ENCODE measurements around the gene SPSB3.

DNA sequence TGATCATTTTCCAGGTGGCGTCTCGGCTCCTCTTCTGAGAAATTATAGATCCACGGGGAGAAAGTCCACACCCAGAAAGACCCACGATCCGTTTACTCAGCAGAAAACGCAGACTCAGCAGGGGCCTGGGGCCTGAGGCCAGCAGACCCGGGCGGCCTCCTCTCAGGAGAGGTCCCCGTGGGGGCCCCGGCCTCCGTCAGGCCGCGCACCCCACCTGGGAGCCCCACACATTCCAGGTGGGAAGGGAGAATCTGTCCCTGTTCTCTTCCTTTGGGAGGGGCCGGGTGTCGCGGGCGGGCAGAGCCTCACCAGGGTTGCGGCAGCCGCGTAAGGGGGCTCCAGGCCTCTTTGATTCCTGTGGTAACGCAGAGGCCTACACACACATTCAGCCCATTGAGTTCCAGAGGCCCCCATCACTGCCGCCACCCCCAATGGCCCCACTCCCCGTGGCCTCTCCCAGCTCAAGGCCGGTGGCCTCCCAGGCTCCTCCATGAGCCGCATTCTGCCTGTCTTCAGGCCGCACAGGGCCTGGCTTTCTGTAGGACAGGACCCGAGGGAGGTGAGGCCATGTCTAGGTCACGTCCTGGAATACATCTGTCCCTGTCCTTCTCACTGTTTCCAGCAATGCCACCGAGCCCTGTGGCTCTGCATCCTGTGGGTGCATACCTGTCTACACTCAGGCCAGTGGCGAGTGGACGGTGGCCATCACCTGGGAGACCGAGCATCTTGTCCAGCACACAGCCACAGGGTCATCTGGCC, 12.7 kb upstream of the SPSB3 start:
- TF ChIP-seq, protein P1, sequence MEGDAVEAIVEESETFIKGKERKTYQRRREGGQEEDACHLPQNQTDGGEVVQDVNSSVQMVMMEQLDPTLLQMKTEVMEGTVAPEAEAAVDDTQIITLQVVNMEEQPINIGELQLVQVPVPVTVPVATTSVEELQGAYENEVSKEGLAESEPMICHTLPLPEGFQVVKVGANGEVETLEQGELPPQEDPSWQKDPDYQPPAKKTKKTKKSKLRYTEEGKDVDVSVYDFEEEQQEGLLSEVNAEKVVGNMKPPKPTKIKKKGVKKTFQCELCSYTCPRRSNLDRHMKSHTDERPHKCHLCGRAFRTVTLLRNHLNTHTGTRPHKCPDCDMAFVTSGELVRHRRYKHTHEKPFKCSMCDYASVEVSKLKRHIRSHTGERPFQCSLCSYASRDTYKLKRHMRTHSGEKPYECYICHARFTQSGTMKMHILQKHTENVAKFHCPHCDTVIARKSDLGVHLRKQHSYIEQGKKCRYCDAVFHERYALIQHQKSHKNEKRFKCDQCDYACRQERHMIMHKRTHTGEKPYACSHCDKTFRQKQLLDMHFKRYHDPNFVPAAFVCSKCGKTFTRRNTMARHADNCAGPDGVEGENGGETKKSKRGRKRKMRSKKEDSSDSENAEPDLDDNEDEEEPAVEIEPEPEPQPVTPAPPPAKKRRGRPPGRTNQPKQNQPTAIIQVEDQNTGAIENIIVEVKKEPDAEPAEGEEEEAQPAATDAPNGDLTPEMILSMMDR (conservative IDR thresholded peaks at IDR 0.05; ENCODE audit: low read depth, low read length), result no peak
- TF ChIP-seq, protein P2, sequence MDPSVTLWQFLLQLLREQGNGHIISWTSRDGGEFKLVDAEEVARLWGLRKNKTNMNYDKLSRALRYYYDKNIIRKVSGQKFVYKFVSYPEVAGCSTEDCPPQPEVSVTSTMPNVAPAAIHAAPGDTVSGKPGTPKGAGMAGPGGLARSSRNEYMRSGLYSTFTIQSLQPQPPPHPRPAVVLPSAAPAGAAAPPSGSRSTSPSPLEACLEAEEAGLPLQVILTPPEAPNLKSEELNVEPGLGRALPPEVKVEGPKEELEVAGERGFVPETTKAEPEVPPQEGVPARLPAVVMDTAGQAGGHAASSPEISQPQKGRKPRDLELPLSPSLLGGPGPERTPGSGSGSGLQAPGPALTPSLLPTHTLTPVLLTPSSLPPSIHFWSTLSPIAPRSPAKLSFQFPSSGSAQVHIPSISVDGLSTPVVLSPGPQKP (IDR thresholded peaks at IDR 0.05; ENCODE audit: borderline replicate concordance, low read depth, low read length), result no peak
- TF ChIP-seq RAD21 (IDR thresholded peaks at IDR 0.05; ENCODE audit: low read length) (no peak), MAZ (IDR thresholded peaks at IDR 0.05; ENCODE audit: borderline replicate concordance, low read depth, low read length) (no peak), FOS (IDR thresholded peaks at IDR 0.05; ENCODE audit: low read depth, low read length) (no peak), MXI1 (IDR thresholded peaks at IDR 0.05; ENCODE audit: borderline replicate concordance, low read depth, low read length) (no peak), POLR2A (IDR thresholded peaks at IDR 0.05; ENCODE audit: low read depth, low read length) (no peak), SMC3 (IDR thresholded peaks at IDR 0.05; ENCODE audit: low read depth, low read length) (no peak), BHLHE40 (IDR thresholded peaks at IDR 0.05; ENCODE audit: low read depth, low read length) (no peak), RFX5 (IDR thresholded peaks at IDR 0.05; ENCODE audit: low read depth, low read length) (no peak), NFE2L2 (IDR thresholded peaks at IDR 0.05; ENCODE audit: low read depth, low read length) (no peak), RCOR1 (IDR thresholded peaks at IDR 0.05; ENCODE audit: insufficient replicate concordance, low read length) (no peak)
- TF ChIP-seq, protein P3, sequence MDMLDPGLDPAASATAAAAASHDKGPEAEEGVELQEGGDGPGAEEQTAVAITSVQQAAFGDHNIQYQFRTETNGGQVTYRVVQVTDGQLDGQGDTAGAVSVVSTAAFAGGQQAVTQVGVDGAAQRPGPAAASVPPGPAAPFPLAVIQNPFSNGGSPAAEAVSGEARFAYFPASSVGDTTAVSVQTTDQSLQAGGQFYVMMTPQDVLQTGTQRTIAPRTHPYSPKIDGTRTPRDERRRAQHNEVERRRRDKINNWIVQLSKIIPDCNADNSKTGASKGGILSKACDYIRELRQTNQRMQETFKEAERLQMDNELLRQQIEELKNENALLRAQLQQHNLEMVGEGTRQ (IDR thresholded peaks at IDR 0.05; ENCODE audit: low read depth, low read length), result no peak

Measured in IMR-90 (cell line).